Measurements from ENCODE around the gene ASAP2. TPM values are rescaled to one million over a fixed set of nuclear protein-coding genes. Genes with fewer than 3 reads are reported as not detected.

ASAP2 gene
- total RNA-seq, 6 donors from 2014 or later = 20.4 to 26.0 (median 23.4) TPM

DNA sequence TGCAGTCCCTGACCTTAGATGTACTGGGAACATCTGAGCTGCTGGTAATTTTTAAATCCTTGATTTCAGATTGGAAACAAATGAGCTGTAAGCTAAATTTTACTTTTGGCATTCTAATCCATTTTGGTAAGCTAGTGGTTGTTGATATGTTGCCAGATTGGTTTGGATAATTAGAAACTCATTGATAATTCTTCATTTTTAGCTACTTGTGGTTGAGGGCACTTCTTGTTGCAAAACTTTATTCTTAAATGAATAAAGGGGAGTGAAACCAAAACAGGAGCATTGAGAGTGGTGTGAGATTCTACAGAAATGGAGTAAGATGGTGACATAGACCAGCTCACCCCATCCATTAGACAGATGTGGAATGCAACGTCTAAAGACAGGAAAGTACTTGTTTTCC lies 152.2 kb downstream of the ASAP2 start:
- WGBS, 2 donors = 61 to 65% methylated on average over 1 of the region's 1 CpG
- DNase-seq (no peak), ATAC-seq (ENCODE audit: low FRiP score in 2 of 2) (no peak)
- Histone ChIP-seq H3K4me3 (no peak overlapping the region), H3K9me3 (no peaks in the 10 kb centered on the region), H3K27ac (no peak overlapping the region), H3K36me3 (peaks cover 0 to 58% (median 0%) of the 10 kb centered on the region in 4 donors), H3K4me1 (no peaks in the 10 kb centered on the region), H3K27me3 (no peaks in the 10 kb centered on the region)
- TF ChIP-seq CTCF (IDR thresholded peaks at IDR 0.05) (no peak), EP300 (IDR thresholded peaks at IDR 0.05) (no peak), POLR2A (IDR thresholded peaks at IDR 0.05) (no peak), POLR2AphosphoS5 (IDR thresholded peaks at IDR 0.05) (no peak)

DNA sequence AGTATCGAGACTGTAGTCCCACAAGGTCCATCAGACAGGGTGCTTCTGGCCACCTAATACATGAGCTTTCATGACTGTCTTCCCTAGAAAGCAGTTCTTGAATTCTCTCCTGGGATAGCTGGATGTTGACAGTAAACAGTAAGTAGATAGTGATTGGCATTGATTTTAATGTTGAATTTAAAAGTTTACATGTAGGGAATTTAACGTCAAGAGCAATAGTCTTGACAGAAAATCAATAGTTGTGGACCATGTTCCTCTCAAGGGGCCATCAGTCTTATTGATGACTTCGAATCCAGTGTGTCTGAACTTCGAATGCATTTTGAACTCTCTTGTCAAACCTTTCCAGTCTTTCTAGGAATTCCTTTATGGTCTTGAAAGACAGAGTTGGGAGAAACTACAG lies 152.9 kb downstream of the ASAP2 start:
- no peak overlapping the region for H3K27ac ChIP-seq
- no peaks in the 10 kb centered on the region for H3K9me3 ChIP-seq
- no peak for TF ChIP-seq POLR2A (IDR thresholded peaks at IDR 0.05)
- no peak for TF ChIP-seq EP300 (IDR thresholded peaks at IDR 0.05)
- no peak for TF ChIP-seq CTCF (IDR thresholded peaks at IDR 0.05)
- no peak for TF ChIP-seq POLR2AphosphoS5 (IDR thresholded peaks at IDR 0.05)
- no peaks in the 10 kb centered on the region for H3K4me1 ChIP-seq
- H3K27me3 ChIP-seq = no peaks in the 10 kb centered on the region
- peaks cover 0 to 58% (median 0%) of the 10 kb centered on the region in 4 donors for H3K36me3 ChIP-seq
- no peak for ATAC-seq (ENCODE audit: low FRiP score in 2 of 2)
- DNase-seq = no peak
- no peak overlapping the region for H3K4me3 ChIP-seq
- WGBS, 2 donors = 92 to 97% methylated on average over 4 of the region's 4 CpGs

- Histone ChIP-seq H3K36me3 (peaks cover 0 to 58% (median 0%) of the 10 kb centered on the region in 4 donors), H3K27me3 (no peaks in the 10 kb centered on the region), H3K9me3 (no peaks in the 10 kb centered on the region), H3K27ac (no peak overlapping the region), H3K4me1 (no peaks in the 10 kb centered on the region), H3K4me3 (no peak overlapping the region)
- ATAC-seq (ENCODE audit: low FRiP score in 2 of 2) (no peak), DNase-seq (no peak)
- WGBS, 2 donors = 82 to 100% methylated on average over 1 of the region's 1 CpG
- no peak for TF ChIP-seq POLR2A (IDR thresholded peaks at IDR 0.05)
- no peak for TF ChIP-seq POLR2AphosphoS5 (IDR thresholded peaks at IDR 0.05)
- no peak for TF ChIP-seq CTCF (IDR thresholded peaks at IDR 0.05)
- no peak for TF ChIP-seq EP300 (IDR thresholded peaks at IDR 0.05)
Measured at GRCh38 chr2:9360110-9360509, 153.5 kb downstream of the ASAP2 start.

DNA sequence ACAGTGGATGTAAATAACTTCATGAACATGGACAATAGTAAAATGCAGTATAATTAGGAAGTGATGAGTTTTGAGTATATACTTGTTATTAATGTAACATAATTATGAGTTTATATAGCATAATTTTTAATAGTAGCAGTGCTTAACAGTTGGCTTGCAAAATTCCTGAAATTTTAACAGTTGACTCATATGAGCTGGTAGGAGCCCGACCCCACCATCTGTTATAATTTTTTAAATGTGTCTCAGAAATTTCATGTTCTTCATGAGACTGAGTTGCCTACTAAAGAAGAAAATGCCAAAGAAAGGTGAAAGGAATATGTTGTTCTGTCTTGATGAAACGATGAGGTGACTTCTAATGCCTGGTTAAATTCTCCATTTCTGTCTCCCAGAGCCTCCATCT lies 154.1 kb downstream of the ASAP2 start:
- ATAC-seq (ENCODE audit: low FRiP score in 2 of 2) = no peak
- WGBS, 2 donors = 87 to 89% methylated on average over 2 of the region's 2 CpGs

More for the DNA sequence above, 154.1 kb downstream of the ASAP2 start:
- H3K36me3 ChIP-seq = peaks cover 0 to 64% (median 0%) of the 10 kb centered on the region in 4 donors
- no peaks in the 10 kb centered on the region for H3K27me3 ChIP-seq
- H3K9me3 ChIP-seq = no peaks in the 10 kb centered on the region
- no peak overlapping the region for H3K4me3 ChIP-seq
- DNase-seq = no peak
- TF ChIP-seq CTCF (IDR thresholded peaks at IDR 0.05) (no peak), POLR2A (IDR thresholded peaks at IDR 0.05) (no peak), POLR2AphosphoS5 (IDR thresholded peaks at IDR 0.05) (no peak), EP300 (IDR thresholded peaks at IDR 0.05) (no peak)
- H3K4me1 ChIP-seq = no peaks in the 10 kb centered on the region
- no peak overlapping the region for H3K27ac ChIP-seq
